Muscle of leg (tissue), 9 donors: ENCODE results near the gene PLEKHF1. TPM values are rescaled to one million over a fixed set of nuclear protein-coding genes. Genes with fewer than 3 reads are reported as not detected.

Source experiments
- polyA plus RNA-seq, 8 donors: library from polyadenylated mRNA; unstranded; fragments of 120-200 nt; gene quantifications; one replicate each; pipeline versions ENCODE4 v1.2.1 to v1.2.3, GENCODE V29; 2013; ENCODE audit warnings: inconsistent platforms in 1 of 8, low replicate concordance in 1 of 8; ENCODE audit not compliant: insufficient read length in 8 of 8, insufficient read depth in 1 of 8
- total RNA-seq: library from RNA; stranded (reverse); fragments of 120-200 nt; gene quantifications from one replicate; pipeline ENCODE4 v1.2.4, GENCODE V29; 2013

The PLEKHF1 gene
- total and polyA plus RNA-seq, 9 donors, result 3.2 to 7.0 (median 4.5) TPM

Other genes with a start within 250 kb of the PLEKHF1 start
- gene VSTM2B, start 139.5 kb upstream of the PLEKHF1 start, total RNA-seq, result 0.27 TPM
- under 1 TPM in 5 of 8 donors, not detected in 3; 0.09 to 0.28 (median 0.13) TPM for gene VSTM2B, start 139.5 kb upstream of the PLEKHF1 start, polyA plus RNA-seq
- 62.7 TPM for gene POP4, start 59.2 kb upstream of the PLEKHF1 start, total RNA-seq
- 10 to 100 TPM; 40.1 to 47.6 (median 42.2) TPM for gene POP4, start 59.2 kb upstream of the PLEKHF1 start, polyA plus RNA-seq
- gene C19orf12, start 49.8 kb downstream of the PLEKHF1 start, total RNA-seq, result 21.6 TPM
- gene C19orf12, start 49.8 kb downstream of the PLEKHF1 start, polyA plus RNA-seq, result 10 to 100 TPM; 21.6 to 28.7 (median 25.7) TPM
- 18.0 TPM for gene CCNE1, start 146.5 kb downstream of the PLEKHF1 start, total RNA-seq
- gene CCNE1, start 146.5 kb downstream of the PLEKHF1 start, polyA plus RNA-seq, result 10 to 100 TPM; 20.3 to 24.9 (median 24.2) TPM